ENCODE results near the gene CMSS1.

DNA sequence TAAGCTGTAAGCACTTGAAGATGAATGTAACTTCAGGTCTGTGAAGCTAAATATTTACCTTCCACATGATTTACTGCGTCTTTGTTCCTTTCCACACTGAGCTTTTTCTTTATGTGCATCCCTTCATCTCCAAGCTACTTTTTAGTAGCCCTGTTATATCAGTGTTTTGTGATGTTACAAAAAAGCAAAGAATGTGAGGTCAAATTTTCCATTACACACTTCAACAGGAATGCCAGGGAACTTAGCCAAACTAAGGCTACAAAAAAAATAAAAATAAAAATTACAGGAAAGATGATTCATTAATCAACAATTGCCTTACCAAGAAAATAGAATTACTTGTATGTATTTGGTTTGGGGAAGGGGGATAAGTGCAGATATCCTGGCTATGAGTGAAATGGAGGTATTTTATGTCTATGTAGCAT lies 223.7 kb downstream of the CMSS1 start:
- TF ChIP-seq, protein P1, sequence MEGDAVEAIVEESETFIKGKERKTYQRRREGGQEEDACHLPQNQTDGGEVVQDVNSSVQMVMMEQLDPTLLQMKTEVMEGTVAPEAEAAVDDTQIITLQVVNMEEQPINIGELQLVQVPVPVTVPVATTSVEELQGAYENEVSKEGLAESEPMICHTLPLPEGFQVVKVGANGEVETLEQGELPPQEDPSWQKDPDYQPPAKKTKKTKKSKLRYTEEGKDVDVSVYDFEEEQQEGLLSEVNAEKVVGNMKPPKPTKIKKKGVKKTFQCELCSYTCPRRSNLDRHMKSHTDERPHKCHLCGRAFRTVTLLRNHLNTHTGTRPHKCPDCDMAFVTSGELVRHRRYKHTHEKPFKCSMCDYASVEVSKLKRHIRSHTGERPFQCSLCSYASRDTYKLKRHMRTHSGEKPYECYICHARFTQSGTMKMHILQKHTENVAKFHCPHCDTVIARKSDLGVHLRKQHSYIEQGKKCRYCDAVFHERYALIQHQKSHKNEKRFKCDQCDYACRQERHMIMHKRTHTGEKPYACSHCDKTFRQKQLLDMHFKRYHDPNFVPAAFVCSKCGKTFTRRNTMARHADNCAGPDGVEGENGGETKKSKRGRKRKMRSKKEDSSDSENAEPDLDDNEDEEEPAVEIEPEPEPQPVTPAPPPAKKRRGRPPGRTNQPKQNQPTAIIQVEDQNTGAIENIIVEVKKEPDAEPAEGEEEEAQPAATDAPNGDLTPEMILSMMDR (IDR thresholded peaks at IDR 0.05): no peak
- no peak for TF ChIP-seq POLR2A (IDR thresholded peaks at IDR 0.05)

Data from Peyer's patch (tissue), 4 donors.